SIG-M5 (cell line): ENCODE measurements around the gene KRT78.

ENCODE experiments used
- DNase-seq: peaks from one replicate; lab custom pipeline; 2025; lab: John Stamatoyannopoulos, UW

Gene KRT78

DNA sequence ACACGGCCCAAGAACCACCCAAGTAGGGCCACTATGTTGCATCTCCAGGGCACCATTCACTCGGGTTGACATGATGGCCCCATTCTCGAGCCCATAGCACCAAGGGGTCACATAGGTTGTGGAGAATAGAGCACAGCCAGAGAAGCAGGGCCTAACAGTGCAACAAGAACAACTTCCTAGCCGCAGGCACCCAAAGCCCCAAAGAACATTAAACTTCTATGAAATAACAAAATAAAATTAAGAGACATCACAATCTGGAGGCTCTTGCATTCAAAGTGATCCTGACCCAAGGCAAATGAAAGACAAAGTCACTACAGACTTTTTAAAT, 36.8 kb downstream of the KRT78 start:
- DNase-seq: no peak

DNA sequence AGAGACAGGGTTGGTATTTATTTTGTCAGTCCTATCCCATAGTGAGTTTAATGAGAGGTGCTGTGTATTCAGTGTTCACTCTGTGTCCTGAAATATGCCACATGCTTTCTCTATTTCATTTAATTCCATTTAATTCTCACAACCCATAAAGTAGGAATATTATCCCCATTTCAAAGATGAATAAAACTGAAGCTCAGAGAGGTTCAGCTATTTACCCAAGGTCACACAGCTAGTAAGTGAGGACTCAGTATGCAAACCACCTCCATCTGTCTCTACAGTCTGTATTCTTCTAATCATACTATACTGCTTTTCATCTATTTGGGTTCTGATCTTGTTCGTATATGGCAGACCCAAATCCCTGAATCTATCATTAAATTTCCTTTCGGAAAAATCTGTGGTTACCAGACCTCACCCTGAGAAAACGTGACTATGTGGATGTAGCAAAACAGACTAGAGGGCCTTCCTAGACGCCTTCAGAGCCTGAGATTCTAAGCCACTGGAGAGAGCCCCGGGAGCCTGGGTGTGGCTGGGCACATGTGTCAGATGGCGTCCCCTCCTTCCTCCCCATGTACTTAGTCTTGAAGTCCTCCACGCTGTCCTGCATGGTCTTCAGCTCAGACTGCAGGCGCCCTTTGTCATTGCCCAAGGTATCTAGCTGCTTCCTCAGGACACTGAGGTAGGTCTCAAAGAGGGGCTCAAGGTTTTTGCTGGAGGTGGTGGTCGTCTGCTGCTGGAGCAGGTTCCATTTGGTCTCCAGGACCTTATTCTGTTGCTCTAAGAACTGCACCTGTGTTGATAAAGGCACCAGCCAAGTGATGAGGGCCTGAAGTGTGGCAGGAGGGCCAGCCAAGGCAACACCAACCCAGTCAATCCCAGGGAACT, 37.4 kb downstream of the KRT78 start:
- DNase-seq: no peak

DNA sequence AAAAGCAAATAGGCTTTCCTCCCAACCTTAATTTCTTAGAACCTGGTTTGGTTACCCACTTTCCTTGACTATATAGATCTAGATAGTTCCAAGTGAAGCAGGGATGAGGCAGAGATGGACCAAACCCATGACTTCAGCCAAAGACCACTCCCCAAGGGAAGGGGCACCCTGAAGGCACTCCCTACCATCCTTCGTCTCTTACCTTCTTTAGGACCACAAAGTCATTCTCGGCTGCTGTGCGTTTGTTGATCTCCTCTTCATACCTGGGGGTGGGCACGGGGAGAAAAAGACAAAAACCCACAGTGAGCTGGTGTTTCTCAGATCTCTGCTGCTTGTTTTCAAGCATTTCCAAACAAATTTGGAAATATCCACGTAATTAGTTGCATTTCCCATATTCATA, 38.2 kb downstream of the KRT78 start:
- DNase-seq: no peak

DNA sequence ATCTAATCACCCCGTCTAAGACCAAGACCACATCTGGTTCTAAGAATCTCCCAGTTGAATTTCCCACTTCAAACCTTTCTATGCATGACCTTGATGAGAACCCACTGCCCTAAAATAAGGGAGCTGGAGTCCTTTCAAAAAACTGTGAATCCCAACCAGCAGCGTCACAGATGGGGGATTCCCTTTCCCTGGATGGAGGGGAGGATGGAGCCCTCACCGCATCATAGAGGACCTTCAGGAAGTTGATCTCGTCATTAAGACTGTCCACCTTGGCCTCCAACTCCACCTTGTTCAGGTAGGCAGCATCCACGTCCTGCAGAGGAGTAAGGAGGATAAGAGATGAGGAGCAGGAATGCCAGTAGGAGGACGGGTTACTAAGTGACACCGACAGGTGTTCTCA, 39.6 kb downstream of the KRT78 start:
- DNase-seq: no peak

DNA sequence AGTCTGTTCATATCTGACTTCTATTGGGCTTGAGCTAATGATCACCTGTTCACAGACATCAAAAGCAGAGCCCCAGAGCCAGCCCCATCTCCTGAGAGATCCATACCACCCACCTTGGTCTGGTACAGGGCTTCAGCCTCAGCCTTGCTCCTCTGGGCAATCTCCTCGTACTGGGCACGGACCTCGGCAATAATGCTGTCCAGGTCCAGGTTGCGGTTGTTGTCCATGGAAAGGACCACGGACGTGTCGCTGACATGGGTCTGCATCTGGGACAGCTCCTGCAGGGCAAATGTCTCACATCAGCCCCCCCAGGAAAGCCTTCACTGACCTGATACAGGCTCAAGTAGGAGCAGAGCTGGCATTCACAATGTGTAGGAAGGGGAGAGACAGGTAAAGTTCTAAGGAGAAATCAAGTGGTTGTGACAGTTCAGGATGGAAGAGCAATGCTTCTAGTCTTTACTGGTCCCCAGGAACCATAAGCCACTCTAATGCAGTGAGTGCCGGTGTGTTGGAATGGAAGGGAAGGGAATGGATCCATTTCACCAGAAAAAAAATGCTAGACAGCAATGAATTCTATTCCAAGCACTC, 40.1 kb downstream of the KRT78 start:
- no peak for DNase-seq

DNA sequence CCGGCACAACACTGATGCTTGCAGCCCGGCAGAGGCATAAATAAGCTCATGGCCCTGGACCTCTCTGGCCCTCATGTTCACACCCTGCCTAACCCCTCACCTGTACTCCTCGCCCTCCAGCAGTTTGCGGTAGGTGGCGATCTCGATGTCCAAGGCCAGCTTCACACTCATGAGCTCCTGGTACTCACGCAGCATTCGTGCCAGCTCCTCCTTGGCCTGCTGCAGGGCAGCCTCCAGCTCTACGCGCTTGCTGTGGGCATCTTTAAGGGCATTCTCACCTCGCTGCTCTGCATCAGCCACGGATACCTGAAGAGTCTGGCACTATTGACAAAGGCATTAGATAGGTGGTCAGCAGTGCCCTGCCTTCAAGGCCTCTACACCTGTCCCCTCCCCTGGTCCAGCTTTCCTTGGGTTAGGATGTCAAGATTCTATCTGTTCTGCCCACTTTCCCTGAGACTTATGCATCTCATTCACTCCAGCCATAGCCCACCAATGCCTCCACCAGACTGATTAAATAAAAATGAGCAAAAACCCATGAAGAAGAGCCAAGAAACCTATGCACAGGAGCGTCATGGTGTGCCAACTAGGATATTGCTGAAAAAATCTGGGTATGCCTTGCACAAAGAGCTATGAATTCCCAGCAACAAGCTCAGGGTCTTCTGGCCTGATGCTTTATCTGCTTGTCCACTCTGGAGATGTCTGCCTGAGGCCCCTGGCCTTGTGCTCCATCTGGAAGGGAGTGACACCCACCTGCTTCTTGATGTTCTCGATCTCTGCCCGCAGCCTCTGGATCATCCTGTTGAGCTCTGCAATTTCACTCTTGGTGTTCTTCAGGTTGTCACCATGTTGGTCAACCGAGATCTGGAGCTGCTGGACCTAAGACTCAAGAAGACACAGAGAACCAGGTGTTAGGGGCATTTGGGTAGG, 41.0 kb downstream of the KRT78 start:
- DNase-seq: no peak

DNA sequence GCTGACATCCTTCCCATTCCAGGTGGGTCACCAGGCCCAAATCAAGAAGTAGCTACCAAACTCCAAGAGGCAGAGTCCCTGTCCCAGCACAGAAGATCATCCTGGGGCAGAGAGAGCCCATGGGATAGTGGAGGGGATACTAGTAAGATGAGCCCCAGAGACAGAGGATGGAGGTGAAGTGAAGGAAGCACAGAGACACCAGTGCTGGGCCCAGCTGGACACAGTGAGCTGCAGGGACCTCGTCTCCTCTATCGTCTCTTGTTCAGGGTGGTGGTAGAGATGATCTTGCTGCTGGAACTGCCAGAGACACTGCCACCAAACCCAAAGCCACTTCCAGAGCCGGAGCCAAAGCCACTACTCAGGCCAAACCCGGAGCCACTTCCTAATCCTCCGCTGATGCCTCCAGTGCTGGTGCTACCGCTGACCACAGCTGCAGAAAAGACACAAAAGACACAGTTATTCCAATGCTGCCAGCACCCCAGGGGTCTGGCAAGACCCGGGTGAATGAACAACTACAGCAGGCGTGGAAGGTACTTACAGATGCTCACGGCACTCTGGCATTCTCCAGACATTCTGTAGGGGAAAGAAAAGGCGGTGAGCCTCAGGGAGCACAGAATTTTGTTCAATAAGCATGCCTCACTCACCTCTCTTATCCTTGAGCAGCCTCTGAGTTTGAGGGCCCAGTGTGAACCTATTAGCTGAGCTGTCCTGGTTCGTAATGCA, 41.8 kb downstream of the KRT78 start:
- DNase-seq: no peak

DNA sequence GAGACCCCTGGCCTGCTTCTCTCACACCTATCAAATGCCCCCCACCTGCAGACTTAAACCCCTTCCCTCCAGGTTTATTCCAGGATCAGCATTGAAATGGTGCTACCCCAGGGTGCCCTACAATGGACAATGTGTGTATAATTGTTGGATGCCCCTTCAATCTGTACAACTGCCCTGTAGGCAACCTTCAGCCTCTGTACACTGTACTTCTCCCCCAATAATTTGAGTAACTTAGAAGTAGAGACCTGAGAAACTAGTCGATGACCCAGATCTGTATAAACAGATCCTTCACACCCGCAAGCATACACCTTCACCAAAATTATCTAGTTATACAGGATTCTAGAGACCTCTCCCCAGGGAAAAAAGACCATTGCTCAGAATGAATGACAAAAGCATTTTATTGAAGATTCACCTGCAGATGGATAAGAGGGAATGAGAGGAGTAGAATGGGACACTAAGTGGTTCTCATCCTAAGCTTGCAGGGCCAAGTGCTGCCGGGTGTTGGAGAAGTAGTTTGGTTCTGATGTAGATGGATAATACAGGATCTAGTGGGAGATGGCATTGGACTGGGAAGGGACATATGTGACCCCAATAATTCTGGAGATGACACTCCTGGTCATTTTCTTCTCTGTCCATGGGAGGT, 42.5 kb downstream of the KRT78 start:
- DNase-seq: no peak

DNA sequence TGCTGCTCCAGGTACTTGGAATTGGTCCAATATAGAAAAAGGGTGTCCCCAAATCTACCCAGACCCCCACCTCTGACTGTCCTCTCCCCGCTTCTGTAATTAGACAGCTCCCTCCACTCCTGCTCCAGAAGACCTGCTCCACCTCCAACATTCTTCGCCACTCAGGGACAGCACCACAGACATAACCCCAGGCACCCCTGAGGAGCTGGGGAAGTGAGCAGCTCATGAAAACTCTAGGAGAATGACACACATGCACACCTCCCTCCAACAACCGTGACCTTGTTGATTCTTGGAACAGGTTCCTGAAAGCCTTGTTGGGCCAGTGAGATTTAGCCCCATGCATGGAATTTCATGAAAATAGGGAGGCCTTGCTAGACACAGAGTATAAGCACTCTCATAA, 43.1 kb downstream of the KRT78 start:
- DNase-seq: no peak

DNA sequence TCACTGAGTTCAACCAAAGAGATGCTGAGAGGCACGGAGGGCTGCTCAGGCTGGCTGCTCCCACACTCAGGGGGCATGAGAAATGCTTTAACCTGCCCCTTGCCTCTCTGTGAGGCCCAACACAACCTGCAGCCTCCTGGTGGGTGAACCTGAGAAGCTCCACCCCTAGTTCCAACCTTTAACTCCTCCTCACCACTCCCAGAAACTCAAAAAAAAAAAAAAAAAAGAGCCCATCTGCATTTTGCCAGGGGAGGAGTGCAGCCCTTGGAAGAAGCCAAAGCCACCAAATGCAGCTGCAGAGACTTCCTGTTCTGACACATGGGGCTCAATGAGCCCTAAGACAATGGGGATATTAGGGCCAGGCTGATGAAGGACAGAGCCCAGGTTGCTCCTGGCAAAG, 43.8 kb downstream of the KRT78 start:
- no peak for DNase-seq

DNA sequence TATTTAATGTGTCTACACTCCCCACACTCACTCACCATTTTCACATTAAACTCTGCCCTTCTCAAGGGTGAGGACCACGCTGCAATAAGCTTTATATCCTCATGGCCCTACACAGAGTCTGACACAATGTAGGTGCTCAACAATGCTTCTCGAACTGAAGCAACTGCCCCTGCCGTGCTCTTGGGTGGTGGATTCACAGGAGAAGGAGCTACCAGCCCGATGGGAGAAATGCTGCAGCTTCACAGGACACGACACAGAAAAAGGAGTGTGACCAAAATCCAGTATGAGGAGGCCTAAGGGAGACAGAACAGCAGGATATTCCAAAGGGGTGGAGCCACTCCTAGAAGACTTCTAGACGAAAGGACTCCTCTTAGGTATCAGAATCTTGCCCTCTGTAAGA, 46.4 kb downstream of the KRT78 start:
- no peak for DNase-seq

DNA sequence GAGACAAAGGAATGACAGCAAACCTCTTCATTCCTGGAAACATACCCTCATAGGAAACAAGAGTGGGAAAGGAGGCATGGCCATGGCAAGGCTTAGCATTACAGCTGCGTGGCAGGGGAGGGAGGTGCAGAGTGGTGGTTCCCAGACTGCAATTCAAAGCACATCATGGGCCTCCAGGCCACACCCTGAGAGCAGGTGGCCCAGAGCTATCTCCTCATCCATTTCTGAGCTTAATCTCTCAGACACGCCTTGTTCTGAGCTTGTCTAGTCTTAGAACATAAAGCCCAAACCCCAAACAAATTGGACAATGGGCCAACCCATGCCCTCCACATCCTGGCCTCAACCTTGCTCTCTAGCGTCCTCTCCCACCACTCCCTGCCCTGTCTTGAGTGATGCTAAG, 47.0 kb downstream of the KRT78 start:
- DNase-seq: no peak

DNA sequence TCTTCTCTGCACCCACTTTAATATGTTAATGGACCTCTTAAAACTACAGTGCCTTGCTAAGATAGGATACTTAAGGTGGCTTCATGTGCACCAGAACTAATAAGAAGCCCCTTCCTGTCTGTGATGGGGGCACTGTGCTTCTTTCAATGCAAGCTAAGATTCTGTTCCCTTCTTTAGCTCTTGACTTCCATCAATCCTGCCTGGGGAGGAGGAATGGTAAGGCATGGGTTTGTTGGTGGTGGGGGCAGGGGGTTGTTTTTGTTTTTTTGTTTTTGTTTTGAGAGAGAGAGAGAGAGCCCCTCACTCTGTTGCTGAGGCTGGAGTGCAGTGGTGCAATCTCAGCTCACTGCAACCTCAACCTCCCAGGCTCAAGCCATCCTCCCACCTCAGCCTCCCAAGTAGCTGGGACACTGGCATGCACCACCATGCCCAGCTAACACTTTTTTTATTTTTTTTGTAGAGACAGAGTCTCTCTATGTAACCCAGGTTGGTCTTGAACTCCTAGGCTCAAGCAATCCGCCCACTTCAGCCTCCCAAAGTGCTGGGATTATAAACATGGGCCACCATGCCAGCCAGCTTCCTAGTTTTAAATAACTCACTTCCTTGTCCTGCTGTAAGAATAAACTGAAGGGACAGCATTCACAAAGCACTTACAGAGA, 48.4 kb downstream of the KRT78 start:
- no peak for DNase-seq

DNA sequence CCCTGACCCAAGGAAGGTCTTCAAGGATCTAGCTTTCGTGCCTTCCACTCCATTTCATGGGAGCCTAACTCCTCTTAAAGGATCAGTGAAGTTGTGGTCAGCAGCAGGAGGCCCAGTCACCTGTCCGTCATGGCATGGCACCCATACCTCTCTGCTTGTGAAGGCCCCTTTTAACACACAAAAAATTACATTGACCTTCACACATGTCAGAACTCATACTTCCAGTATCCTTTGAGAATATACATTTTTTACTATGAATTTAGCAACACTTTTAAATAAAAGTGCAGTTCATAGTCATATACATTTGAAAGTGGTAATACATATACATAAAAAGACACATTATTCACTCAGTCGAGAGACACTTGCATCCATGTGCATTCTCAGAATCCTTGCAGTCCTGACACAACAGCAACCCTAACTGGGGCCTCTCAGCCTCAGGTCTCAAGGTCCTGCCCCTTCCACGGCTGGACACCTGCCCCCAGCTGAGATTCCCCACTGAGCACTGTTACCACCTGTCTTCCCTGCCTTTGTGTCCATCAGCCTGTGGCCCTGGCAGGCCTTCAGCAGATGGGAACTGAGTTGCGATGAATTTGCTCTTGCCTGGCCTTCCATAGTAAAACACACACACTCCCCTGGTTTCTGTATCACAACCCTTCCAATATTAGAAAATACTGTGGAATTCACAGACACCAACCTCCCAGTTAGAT, 49.1 kb downstream of the KRT78 start:
- no peak for DNase-seq

DNA sequence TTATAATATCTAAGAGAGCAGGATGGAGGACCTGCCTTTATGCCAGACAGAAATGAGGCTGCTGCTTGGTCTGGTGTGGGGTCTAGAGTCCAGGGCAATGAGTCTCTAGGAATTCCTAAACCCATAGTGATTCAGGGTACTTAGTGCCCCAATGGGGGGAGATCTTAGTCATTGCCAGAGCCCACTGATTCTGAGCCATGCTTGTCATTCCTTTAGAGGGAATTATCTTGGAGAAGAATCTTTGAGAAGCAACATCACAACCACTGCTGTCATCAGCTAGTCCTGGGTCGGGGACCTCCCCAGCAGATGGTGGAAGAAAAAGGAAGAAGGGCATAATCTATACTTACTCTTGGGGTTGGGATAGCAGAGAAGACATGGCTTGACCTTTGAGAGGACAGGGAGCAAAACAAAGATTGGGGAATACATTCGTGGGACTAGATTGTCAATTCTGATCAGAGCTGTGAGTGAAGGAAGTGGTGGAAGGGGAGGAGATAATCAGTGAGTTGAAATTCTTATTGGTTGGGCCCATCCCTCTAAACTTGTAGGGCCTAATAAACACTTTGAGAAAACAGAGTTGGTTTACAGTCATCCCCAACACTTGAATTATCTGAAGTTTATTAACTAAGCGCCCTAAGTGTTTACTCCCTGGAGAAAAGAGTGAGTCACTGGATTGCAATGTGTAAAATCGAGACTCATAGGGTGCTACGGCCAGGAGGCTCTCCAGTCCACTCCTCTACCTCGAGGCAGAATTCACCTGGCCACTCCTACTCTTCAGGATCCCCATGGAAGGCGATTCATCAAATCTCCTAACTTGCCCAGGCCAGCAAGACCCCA, 49.9 kb downstream of the KRT78 start:
- no peak for DNase-seq

DNA sequence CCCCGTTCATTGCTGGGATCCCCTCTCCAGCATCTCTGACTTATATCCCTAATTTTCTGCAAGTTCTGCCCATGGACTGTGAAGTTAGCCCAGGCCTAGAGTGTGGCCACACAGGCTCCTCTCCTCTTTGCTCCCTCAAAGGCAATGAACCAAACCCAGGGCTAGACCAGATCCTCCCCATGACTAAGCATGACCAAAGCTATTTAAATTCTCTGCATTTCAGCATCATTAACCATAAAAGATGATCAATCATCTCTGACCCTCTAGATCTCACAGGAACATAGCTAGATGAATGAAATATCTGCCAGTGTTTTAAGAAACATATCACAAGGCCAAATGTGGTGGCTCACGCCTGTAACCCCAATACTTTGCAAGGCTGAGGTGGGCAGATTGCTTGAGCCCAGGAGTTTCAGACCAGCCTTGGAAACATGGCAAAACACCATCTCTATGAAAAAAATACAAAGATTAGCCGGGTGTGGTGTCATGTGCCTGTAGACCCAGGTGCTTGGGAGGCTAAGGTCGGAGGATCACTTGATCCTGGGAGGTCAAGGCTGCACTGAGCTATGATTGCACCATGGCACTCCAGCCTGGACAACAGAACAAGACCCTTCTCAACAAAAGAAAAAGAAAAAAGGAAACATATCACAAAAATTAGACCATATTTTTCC, 50.7 kb downstream of the KRT78 start:
- no peak for DNase-seq

DNA sequence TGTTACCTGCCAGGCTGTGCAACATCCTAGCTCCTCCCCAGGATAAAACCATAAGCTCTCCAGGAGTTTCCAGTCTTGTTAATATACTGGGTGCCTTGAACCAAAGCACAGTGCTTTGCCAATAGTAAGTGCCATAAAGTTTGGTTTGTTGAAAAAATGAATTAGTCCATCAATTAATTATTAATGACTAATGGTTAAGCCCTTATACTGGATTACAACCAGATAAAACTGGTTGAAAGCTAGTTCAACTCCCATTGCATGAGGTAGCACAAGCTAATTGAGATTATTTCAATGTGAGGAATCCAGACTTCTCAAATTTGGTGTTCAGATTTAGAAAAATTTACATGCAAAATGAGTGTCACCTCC, 51.3 kb downstream of the KRT78 start:
- DNase-seq: no peak

DNA sequence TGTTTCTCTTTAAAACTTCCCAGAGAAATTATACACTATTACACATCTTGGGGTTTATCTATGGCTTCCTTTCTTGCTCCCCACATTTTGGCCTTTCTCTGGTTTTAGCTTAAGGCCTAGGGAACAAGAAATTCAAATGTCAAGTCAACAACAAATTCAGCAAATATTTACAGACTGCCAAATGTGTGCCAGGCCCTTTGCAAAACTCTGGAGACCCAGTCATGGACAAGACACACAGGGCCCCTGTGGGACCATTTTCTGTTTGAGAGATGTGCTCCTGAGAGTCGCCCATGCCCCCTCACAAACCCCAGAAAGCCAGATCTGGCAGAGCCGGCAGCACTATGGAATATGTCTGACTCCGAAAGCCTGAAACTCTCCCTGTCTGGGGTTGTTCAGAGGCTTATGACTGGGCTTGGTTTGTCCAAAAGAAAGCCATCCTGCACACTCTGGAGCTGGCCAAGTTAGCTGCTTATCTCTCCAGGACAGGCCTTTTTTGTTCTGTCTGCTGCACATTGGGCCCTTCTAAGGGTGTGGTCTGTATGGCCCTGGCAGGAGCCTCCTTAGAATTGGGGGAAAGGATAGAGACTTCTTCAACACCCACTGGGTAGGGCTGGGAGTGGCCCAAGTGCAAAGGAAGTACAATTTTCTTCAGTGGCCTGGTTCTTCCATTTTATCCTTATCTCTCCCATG, 51.8 kb downstream of the KRT78 start:
- DNase-seq: no peak

DNA sequence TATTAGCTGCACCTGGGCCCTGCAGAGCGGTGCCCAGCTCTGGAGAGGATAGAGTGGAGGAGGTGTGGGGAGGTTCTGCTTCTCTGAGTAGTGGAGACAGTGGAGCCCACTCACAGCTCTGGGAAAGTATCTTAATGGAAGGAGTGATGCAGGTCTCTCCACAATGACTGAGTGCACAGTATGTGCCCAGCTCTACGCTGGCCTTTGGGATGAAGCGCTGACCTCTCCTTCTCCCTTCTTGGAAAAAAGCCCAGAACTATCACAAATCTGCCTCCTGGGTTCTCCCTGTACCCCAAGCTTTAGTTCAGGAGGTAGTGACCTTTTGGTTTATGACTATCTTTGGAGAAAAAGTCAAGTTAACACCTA, 52.4 kb downstream of the KRT78 start:
- DNase-seq: no peak
